IMR-90 (cell line): ENCODE measurements around the gene RNF182. TPM values are rescaled to one million over a fixed set of nuclear protein-coding genes. Genes with fewer than 3 reads are reported as not detected.

Experiments
- ATAC-seq: fragments of 200-7000 bp; cut with Tn5 transposase; 2 replicates; pipeline ENCODE4 v1.9.1; 2020; ENCODE audit warnings: low read depth, mild to moderate bottlenecking, moderate library complexity
- BruUV-seq: library from RNA; stranded (reverse); fragments of 400-500 nt; replicated peaks from 2 replicates; lab custom pipeline; 2021; lab: Mats Ljungman, UMichigan
- CTCF ChIA-PET: fragments of 300-600 bp; formaldehyde crosslinking; extraction: SDS; loops from one replicate; lab custom pipeline; 2021; ENCODE audit warnings: antibody characterized with exemption; lab: Yijun Ruan, JAX
- POLR2A ChIA-PET: fragments of 300-600 bp; sonication (Branson Sonifier 250); formaldehyde crosslinking; loops from one replicate; lab custom pipeline; 2022; ENCODE audit warnings: antibody characterized with exemption; ENCODE audit not compliant: unreplicated experiment; lab: Charles Lee
- DNase-seq: peaks from one replicate; pipeline ENCODE4 v3.0.0; 2013
- H2AFZ ChIP-seq: replicated peaks from 2 replicates; pipeline ENCODE3; 2013; ENCODE audit warnings: low read length, mild to moderate bottlenecking; ENCODE audit not compliant: poor library complexity
- H2AK5ac ChIP-seq: 2 replicates; pipeline ENCODE4 v1.6.1; 2013; ENCODE audit warnings: low read depth, low read length, inconsistent platforms
- H2AK9ac ChIP-seq: replicated peaks from 2 replicates; pipeline ENCODE3; 2013; ENCODE audit warnings: mild to moderate bottlenecking, low read depth, low read length, moderate library complexity; ENCODE audit not compliant: poor library complexity
- H2BK120ac ChIP-seq: 2 replicates; pipeline ENCODE4 v1.6.1; 2013; ENCODE audit warnings: low read depth, low read length, inconsistent platforms
- H2BK15ac ChIP-seq: 3 replicates; pipeline ENCODE4 v1.6.1; 2013; ENCODE audit warnings: low read depth, low read length, inconsistent platforms
- H2BK20ac ChIP-seq: 2 replicates; pipeline ENCODE4 v1.6.1; 2013; ENCODE audit warnings: low read depth, mild to moderate bottlenecking, inconsistent platforms, low read length, moderate library complexity
- H2BK5ac ChIP-seq: 2 replicates; pipeline ENCODE4 v1.6.1; 2013; ENCODE audit warnings: mild to moderate bottlenecking, low read depth, low read length, inconsistent platforms; ENCODE audit not compliant: poor library complexity, severe bottlenecking
- H3K14ac ChIP-seq: replicated peaks from 2 replicates; pipeline ENCODE4 v1.6.1; 2013; ENCODE audit warnings: low read depth, low read length, inconsistent platforms
- H3K18ac ChIP-seq: 2 replicates; pipeline ENCODE4 v1.6.1; 2013; ENCODE audit warnings: low read depth, low read length, control low read depth
- H3K23ac ChIP-seq: 2 replicates; pipeline ENCODE4 v1.6.1; 2013; ENCODE audit warnings: low read depth, low read length, inconsistent platforms
- H3K27ac ChIP-seq: 2 replicates; pipeline ENCODE4 v1.5.1; 2013; ENCODE audit warnings: mild to moderate bottlenecking, control low read depth, low read length; ENCODE audit not compliant: insufficient read depth
- H3K27me3 ChIP-seq: 2 replicates; pipeline ENCODE4 v1.6.1; 2013; ENCODE audit warnings: low read length; ENCODE audit not compliant: control insufficient read depth, insufficient read depth
- H3K36me3 ChIP-seq: 2 replicates; pipeline ENCODE4 v1.6.1; 2013; ENCODE audit warnings: low read length, mixed read lengths; ENCODE audit not compliant: control insufficient read depth, insufficient read depth
- H3K4ac ChIP-seq: 2 replicates; pipeline ENCODE4 v1.6.1; 2013; ENCODE audit warnings: low read depth, low read length, inconsistent platforms
- H3K4me1 ChIP-seq: 2 replicates; pipeline ENCODE4 v1.6.1; 2013; ENCODE audit warnings: low read length, mixed read lengths; ENCODE audit not compliant: control insufficient read depth, insufficient read depth
- H3K4me2 ChIP-seq: 2 replicates; pipeline ENCODE4 v1.6.1; 2013; ENCODE audit warnings: low read depth, mild to moderate bottlenecking, control low read depth, low read length, moderate library complexity
- H3K4me3 ChIP-seq: 2 replicates; pipeline ENCODE4 v1.5.1; 2013; ENCODE audit warnings: low read depth, mild to moderate bottlenecking, control low read depth, low read length, moderate library complexity; ENCODE audit not compliant: insufficient read depth
- H3K56ac ChIP-seq: 2 replicates; pipeline ENCODE4 v1.6.1; 2013; ENCODE audit warnings: low read length, inconsistent platforms; ENCODE audit not compliant: insufficient read depth; ENCODE audit errors: extremely low read depth
- H3K79me1 ChIP-seq, 2 experiments: 2 replicates each; pipeline ENCODE4 v1.6.1; 2013; ENCODE audit warnings: low read length in 2 of 2, inconsistent platforms in 1 of 2, low read depth in 1 of 2
- H3K9ac ChIP-seq: 2 replicates; pipeline ENCODE4 v1.6.1; 2013; ENCODE audit warnings: low read depth, low read length, control low read depth
- H3K9me1 ChIP-seq: 2 replicates; pipeline ENCODE4 v1.6.1; 2013; ENCODE audit warnings: low read length, inconsistent platforms; ENCODE audit not compliant: insufficient read depth
- H3K9me3 ChIP-seq: 2 replicates; pipeline ENCODE4 v1.6.1; 2013; ENCODE audit warnings: low read length; ENCODE audit not compliant: control insufficient read depth, insufficient read depth
- H4K20me1 ChIP-seq: 2 replicates; pipeline ENCODE4 v1.6.1; 2013; ENCODE audit warnings: low read length, inconsistent platforms; ENCODE audit not compliant: insufficient read depth
- H4K5ac ChIP-seq: 2 replicates; pipeline ENCODE4 v1.6.1; 2013; ENCODE audit warnings: mild to moderate bottlenecking, low read depth, low read length, control low read depth
- H4K8ac ChIP-seq, 2 experiments: 2 replicates each; pipeline ENCODE4 v1.6.1; 2013; ENCODE audit warnings: low read depth in 2 of 2, low read length in 2 of 2, control low read depth in 1 of 2, inconsistent platforms in 1 of 2
- H4K91ac ChIP-seq: 2 replicates; pipeline ENCODE4 v1.6.1; 2013; ENCODE audit warnings: low read depth, low read length, inconsistent platforms; ENCODE audit not compliant: insufficient read depth
- BHLHE40 ChIP-seq: fragments of 150-350 bp; IDR thresholded peaks from 2 replicates; pipeline ENCODE4 v1.6.1; 2016; ENCODE audit warnings: mild to moderate bottlenecking, low read depth, low read length
- CEBPB ChIP-seq: IDR thresholded peaks from 2 replicates; pipeline ENCODE4 v1.6.1; 2012; ENCODE audit warnings: low read depth, low read length, improper control_type of control experiment
- CHD1 ChIP-seq: IDR thresholded peaks from 2 replicates; pipeline ENCODE4 v1.6.1; 2012; ENCODE audit warnings: low read depth, low read length, improper control_type of control experiment
- FOS ChIP-seq: fragments of 150-350 bp; IDR thresholded peaks from 2 replicates; pipeline ENCODE4 v1.6.1; 2016; ENCODE audit warnings: low read depth, low read length
- MAFK ChIP-seq: IDR thresholded peaks from 2 replicates; pipeline ENCODE4 v1.6.1; 2012; ENCODE audit warnings: low read depth, low read length, improper control_type of control experiment
- MAZ ChIP-seq: IDR thresholded peaks from 2 replicates; pipeline ENCODE4 v1.6.1; 2012; ENCODE audit warnings: low read depth, mild to moderate bottlenecking, low read length, improper control_type of control experiment, moderate library complexity, borderline replicate concordance
- MXI1 ChIP-seq: IDR thresholded peaks from 2 replicates; pipeline ENCODE4 v1.6.1; 2012; ENCODE audit warnings: low read depth, mild to moderate bottlenecking, low read length, moderate library complexity, borderline replicate concordance
- NFE2L2 ChIP-seq: fragments of 150-350 bp; IDR thresholded peaks from 2 replicates; pipeline ENCODE4 v1.6.1; 2016; ENCODE audit warnings: low read depth, mild to moderate bottlenecking, low read length
- POLR2A ChIP-seq: IDR thresholded peaks from 2 replicates; pipeline ENCODE4 v1.6.1; 2012; ENCODE audit warnings: mild to moderate bottlenecking, low read depth, low read length
- RAD21 ChIP-seq: IDR thresholded peaks from 2 replicates; pipeline ENCODE4 v1.6.1; 2012; ENCODE audit warnings: low read length, improper control_type of control experiment
- RCOR1 ChIP-seq: IDR thresholded peaks from 2 replicates; pipeline ENCODE4 v1.6.1; 2012; ENCODE audit warnings: mild to moderate bottlenecking, low read length, improper control_type of control experiment; ENCODE audit not compliant: insufficient replicate concordance
- RFX5 ChIP-seq: IDR thresholded peaks from 2 replicates; pipeline ENCODE4 v1.8.0; 2012; ENCODE audit warnings: low read depth, mild to moderate bottlenecking, low read length, moderate library complexity
- SMC3 ChIP-seq: fragments of 150-350 bp; IDR thresholded peaks from 2 replicates; pipeline ENCODE4 v1.6.1; 2016; ENCODE audit warnings: low read depth, mild to moderate bottlenecking, antibody characterized with exemption, low read length, moderate library complexity
- WGBS, 2 experiments: methylation state at CpG; one replicate each; pipeline versions ENCODE4 v1.1.5 to v1.1.7; 2013; ENCODE audit warnings: missing lambda C conversion rate in 2 of 2; ENCODE audit not compliant: insufficient read length in 1 of 2; ENCODE audit errors: extremely low coverage in 2 of 2; 5-methylcytosine and 5-hydroxymethylcytosine counted together
- dilution Hi-C: fragments of 300-500 bp; cut with HindIII; formaldehyde crosslinking; loops from one replicate; pipeline ENCODE4 v1.14.3; 2018; ENCODE audit warnings: low sequenced_read_pairs; ENCODE audit not compliant: unreplicated experiment
- in situ Hi-C: fragments of 300-500 bp; cut with MboI; formaldehyde crosslinking; loops from 3 replicates; pipeline ENCODE4 v1.14.3; 2019; ENCODE audit warnings: low sequenced_read_pairs, inconsistent platforms, mixed read lengths
- intact Hi-C: fragments of 100-400 bp; cut with micrococcal nuclease; formaldehyde crosslinking; loops from 2 replicates; pipeline ENCODE4 v1.10.0; 2022
- polyA plus RNA-seq, 3 experiments: library from polyadenylated mRNA; depleted of rRNA; stranded (reverse); fragments of >200 nt; gene quantifications; 2 replicates each; pipeline ENCODE4 v1.2.3, GENCODE V29; 2012; ENCODE audit warnings: low replicate concordance in 1 of 3
- total RNA-seq: library from RNA; depleted of rRNA; stranded (reverse); fragments of >200 nt; gene quantifications from 2 replicates; pipeline ENCODE4 v1.2.3, GENCODE V29; 2012
- TF ChIP-seq, protein P1 (sequence below): fragments of 150-350 bp; IDR thresholded peaks from 2 replicates; pipeline ENCODE4 v1.6.1; 2017; ENCODE audit warnings: mild to moderate bottlenecking, antibody characterized with exemption, low read length, low read depth
- TF ChIP-seq, protein P2 (sequence below): conservative IDR thresholded peaks from 2 replicates; pipeline ENCODE4 v1.5.1; 2012; ENCODE audit warnings: mild to moderate bottlenecking, low read depth, low read length, improper control_type of control experiment

RNF182 gene
- total and polyA plus RNA-seq, 2 of the 4 experiments (the other 2 are of a cell fraction), result 4.1 to 9.1 TPM

DNA sequence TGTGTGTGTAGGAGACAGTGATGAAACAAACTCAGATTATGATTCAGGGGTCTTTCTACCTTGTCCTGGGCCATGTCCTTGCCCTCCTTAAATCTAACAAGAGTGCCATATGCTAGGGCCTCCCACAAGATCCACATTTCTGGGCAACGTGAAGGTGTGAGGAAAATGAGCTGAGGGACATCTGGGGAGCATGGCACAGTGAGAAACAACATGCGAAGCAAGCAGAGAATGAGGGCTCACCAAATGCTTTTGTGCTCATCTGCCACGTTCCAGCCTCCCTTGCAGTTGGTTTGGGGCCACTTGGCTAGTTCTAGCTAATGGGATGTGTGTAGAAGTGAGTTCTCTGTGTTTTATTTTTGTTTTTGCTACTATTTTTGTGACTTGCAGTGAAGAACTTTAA is 21.4 kb upstream of the RNF182 start:
- Histone ChIP-seq H3K27me3 (peaks cover 26% of the 10 kb centered on the region), H4K91ac (no peak overlapping the region), H3K79me1 (no peaks in the 10 kb centered on the region), H3K14ac (no peak overlapping the region), H3K36me3 (no peaks in the 10 kb centered on the region), H3K4me1 (no peaks in the 10 kb centered on the region), H4K8ac (no peak overlapping the region), H2BK15ac (no peak overlapping the region), H3K4me2 (no peak overlapping the region), H3K4me3 (no peak overlapping the region), H3K9ac (no peak overlapping the region), H4K20me1 (no peaks in the 10 kb centered on the region), H4K5ac (no peak overlapping the region), H3K9me1 (no peaks in the 10 kb centered on the region), H3K9me3 (no peaks in the 10 kb centered on the region), H2AFZ (no peak overlapping the region), H2BK120ac (no peak overlapping the region), H3K4ac (no peak overlapping the region), H2AK5ac (no peak overlapping the region), H2BK20ac (no peak overlapping the region), H3K18ac (no peak overlapping the region), H3K56ac (no peak overlapping the region), H2AK9ac (no peak overlapping the region), H3K23ac (no peak overlapping the region), H2BK5ac (no peak overlapping the region), H3K27ac (no peak overlapping the region)
- POLR2A ChIA-PET, result no interaction called here
- DNase-seq (no peak), ATAC-seq (no peak)
- TF ChIP-seq RAD21, result no peak
- TF ChIP-seq MAFK, result no peak
- no peak for TF ChIP-seq MXI1
- no peak for TF ChIP-seq CEBPB
- no peak for TF ChIP-seq NFE2L2
- TF ChIP-seq BHLHE40, result no peak
- TF ChIP-seq POLR2A, result no peak
- TF ChIP-seq, protein P1, sequence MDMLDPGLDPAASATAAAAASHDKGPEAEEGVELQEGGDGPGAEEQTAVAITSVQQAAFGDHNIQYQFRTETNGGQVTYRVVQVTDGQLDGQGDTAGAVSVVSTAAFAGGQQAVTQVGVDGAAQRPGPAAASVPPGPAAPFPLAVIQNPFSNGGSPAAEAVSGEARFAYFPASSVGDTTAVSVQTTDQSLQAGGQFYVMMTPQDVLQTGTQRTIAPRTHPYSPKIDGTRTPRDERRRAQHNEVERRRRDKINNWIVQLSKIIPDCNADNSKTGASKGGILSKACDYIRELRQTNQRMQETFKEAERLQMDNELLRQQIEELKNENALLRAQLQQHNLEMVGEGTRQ, result no peak
- TF ChIP-seq RFX5, result no peak
- no peak for TF ChIP-seq MAZ
- TF ChIP-seq RCOR1, result no peak
- TF ChIP-seq SMC3, result no peak
- TF ChIP-seq FOS, result no peak
- TF ChIP-seq, protein P2, sequence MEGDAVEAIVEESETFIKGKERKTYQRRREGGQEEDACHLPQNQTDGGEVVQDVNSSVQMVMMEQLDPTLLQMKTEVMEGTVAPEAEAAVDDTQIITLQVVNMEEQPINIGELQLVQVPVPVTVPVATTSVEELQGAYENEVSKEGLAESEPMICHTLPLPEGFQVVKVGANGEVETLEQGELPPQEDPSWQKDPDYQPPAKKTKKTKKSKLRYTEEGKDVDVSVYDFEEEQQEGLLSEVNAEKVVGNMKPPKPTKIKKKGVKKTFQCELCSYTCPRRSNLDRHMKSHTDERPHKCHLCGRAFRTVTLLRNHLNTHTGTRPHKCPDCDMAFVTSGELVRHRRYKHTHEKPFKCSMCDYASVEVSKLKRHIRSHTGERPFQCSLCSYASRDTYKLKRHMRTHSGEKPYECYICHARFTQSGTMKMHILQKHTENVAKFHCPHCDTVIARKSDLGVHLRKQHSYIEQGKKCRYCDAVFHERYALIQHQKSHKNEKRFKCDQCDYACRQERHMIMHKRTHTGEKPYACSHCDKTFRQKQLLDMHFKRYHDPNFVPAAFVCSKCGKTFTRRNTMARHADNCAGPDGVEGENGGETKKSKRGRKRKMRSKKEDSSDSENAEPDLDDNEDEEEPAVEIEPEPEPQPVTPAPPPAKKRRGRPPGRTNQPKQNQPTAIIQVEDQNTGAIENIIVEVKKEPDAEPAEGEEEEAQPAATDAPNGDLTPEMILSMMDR, result no peak
- TF ChIP-seq CHD1, result no peak
- in situ Hi-C loops (loop anchor here (25.0 kb wide), 1 partner anchor 1484 kb away; no protein-coding TSS in a partner anchor), dilution Hi-C loops (no loop called here), intact Hi-C loops (no loop called here)
- CTCF ChIA-PET, result interaction anchor here (1.4 kb wide), 2 partner anchors 108 to 163 kb away, joined by 3 to 4 read pairs; no protein-coding TSS in a partner anchor
- BruUV-seq, result no TSS peak
- WGBS, 2 experiments, result 22% methylated on average over 3 of the region's 3 CpGs; no CpG with 5 or more reads in 1 of the 2 experiments
